NCI-H460 (cell line): ENCODE results near the gene GJD4. TPM values are rescaled to one million over a fixed set of nuclear protein-coding genes. Genes with fewer than 3 reads are reported as not detected.

Experiments used
- DNase-seq: peaks from one replicate; pipeline ENCODE4 v3.0.0-alpha.2; 2016; ENCODE audit warnings: low read depth; ENCODE audit errors: extremely low read depth
- polyA plus RNA-seq: library from polyadenylated mRNA; depleted of rRNA; stranded (reverse); fragments of >200 nt; gene quantifications from 2 replicates; pipeline ENCODE4 v1.2.3, GENCODE V29; 2014; cell fraction: nucleus; rRNA removed
- total RNA-seq: library from RNA; depleted of rRNA; stranded (reverse); fragments of >200 nt; shearing (Covaris generic); gene quantifications from 2 replicates; pipeline ENCODE4 v1.2.3, GENCODE V29; 2014; rRNA removed

The GJD4 gene
- not detected in 2 replicates for total RNA-seq
- polyA plus RNA-seq: not detected in 2 replicates

GRCh38 chr10:35605191-35605590, at the start of gene GJD4:
TSS of gene GJD4 (plus strand) at chr10:35605341. CDS start at chr10:35605568, 227 bp downstream.
- no peak for DNase-seq

GRCh38 chr10:35555962-35556930, 48.9 kb upstream of the GJD4 start:
- no peak for DNase-seq

- DNase-seq: no peak
These were observed 46.9 kb upstream of the GJD4 start for GRCh38 chr10:35558276-35558675.

- DNase-seq: no peak
These were observed 45.7 kb upstream of the GJD4 start for GRCh38 chr10:35559416-35559815.

- DNase-seq: no peak
These were observed 43.4 kb upstream of the GJD4 start for GRCh38 chr10:35561715-35562114.

DNA sequence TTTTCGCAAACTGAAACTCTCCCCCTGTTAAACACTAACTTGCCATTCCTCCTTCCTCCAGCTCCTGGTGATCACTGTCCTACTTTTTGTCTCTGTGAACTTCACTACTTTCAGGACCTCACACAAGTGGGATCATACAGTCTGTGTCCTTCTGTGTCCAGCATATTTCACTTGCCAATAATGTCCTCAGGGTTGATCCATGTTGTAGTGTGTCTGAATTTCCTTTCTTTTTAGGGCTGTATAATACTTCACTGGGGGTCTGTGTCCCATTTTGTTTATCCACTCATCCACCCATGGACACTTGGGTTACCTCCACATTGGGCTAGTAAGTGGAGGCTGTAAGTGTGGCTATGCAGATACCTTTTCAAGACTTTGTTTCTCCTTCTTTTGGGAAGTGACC, 42.7 kb upstream of the GJD4 start:
- no peak for DNase-seq

DNA sequence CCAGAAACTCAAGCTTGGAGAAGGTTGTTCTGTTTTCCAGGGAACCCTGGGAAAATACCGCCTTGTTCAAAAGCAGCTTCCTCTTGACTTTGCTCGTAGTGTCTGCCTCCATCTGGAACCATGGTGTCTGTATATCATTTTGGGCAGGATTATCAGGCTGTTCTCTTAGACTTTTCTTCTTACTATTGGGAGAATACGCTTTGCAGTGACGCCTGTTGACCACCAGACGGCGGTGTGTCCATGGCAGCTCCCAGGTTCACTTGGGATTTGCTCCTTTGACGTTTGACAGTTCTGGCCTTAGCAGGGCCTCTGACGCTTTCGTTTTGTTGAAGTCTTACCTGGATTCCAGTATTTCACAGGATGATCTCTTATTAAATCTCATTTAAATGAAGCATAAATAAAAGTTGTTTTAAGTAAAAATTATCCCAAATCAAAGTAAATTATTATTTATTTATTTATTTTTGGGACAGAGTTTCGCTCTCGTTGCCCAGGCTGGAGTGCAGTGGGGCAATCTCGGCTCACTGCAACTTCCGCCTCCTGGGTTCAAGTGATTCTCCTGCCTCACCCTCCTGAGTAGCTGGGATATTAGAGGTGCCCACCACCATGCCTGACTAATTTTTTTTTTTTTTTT, 41.8 kb upstream of the GJD4 start:
- peak; percentile 60 for DNase-seq

DNA sequence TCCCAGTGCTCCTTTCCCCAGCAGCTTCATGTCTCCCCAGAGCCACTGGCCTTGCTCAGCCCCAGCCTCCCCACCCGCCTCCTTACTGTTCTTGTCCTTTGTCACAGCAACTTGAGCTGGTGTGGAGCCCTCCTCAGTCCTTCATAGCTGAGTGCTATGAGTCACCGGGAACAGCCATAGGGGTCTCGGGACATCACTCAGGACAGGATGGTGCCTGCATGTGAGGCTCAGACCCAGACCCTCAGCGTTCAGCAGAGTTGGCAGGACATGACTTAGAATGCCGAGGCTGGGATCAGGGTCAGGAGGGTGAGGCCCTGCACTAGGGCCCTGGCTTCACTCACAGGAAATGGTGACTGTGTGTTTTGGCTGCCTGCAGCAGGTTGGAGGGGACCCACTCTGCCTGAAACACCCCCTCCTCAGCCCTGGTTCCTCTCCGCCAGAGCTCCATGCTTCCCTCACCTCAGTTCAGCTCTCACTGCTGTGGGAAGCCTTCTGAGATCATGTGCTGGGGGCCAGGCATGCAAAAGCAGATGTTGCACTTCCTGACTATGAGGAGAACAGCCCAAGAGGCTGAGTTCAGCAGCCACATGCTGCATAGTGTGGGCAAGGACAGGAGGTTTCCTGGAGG, 40.7 kb upstream of the GJD4 start:
- no peak for DNase-seq

DNA sequence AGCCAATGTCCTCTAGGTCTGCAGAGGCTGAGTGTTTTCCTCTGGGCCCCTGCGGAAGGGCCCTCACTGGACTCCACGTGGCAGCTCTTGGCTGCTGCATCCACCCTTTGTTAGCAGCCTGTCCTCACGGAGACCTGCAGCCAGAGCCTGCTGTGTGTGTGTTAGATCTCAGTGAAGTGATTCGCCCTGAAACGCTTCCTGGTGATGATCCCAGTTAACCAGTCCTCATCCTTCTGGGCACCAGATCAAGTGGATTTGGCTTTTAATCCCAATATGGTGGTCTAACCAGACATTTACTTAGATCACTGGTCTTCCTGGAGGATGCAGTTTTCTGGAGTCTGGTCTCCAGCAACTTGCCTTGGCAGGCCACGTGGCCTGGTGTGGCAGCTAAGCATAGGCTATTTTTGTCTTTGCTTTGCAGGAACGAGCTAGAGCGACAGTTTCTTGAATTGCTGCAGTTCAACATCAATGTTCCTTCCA, 39.5 kb upstream of the GJD4 start:
- DNase-seq: no peak

- DNase-seq: no peak
These were observed 37.2 kb upstream of the GJD4 start for GRCh38 chr10:35567951-35568350.

DNA sequence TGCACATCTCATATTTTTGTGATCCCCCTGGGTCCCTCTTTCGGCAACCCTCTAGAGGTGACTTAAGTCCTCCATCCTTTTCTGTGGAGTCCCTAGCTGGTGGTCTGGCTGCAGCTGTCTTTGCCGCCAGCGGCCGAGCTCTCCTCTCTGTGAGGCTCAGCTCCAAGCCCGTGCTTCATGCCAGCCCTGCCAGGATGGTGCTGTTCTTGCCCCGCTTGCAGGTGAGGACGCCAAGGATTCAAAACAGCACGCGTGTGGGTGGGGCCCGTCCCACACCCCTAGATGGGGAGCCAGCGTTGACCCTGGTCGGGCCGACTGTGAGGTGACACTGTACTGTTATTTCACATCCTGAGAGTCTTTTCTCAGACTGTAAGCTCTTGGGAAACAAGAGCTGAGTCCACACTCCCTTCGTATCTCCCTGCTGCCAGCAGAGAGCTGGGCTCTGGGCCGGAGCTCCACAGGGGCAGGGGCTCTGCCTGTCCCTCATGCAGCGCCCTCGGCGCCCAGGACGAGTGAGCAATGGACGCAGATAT, 36.6 kb upstream of the GJD4 start:
- no peak for DNase-seq

- DNase-seq: no peak
These were observed 35.9 kb upstream of the GJD4 start for GRCh38 chr10:35569111-35569707.

DNA sequence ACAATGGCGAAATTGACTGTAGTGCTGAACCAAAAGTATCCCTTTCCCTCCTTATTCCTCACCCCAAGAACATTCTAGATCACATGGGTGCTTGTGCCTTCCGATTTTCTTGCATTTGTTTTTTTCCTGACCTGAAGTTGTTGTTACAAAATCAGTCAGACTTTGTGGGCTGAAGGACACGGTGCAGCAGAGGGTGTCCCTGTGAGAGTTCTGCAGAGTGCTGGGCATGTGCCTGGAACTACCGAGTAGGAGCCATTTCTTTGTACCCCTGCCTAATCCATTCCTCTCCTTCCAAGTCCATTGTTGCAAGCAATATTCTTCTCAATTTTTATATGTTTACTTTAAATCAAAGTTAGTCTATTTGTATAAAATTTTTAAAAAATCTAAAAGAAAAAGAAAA, 35.3 kb upstream of the GJD4 start:
- no peak for DNase-seq

DNA sequence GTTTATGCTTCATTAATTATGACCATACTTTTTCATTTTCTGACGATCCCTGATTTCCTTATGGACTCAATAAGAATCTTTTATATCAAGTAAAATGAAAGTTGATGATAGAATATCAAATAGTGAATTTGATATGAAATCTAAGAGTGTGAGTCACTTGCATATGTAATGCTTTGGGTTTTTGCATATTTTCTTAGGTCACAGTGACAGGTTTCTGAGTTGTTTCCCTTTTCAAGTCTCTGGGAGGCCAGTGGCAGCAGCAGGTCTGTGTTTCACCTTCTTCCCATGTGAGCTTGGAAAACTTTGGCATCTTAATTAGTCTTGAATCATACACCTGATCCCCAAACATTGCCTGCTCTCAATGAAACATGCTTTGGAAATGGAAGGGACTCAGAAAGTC, 34.7 kb upstream of the GJD4 start:
- DNase-seq: no peak

DNA sequence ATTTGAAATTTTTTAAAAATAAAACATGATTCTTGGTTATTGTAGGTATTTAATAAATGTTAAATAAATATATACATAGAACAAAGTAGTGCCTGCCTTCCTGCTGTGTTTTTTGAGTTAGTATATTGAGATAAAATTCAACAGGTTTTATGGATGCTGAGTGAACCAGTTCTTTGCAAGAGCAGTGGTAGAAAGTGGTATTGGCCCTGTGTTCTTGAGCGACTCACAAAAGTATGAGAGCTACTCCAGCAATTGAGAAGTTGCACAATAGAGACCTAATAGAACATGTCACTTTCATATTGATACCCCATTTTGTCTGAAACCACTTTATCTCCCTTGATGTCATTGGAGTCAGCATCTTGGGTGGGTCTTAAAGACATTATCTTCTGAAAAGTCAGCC, 32.6 kb upstream of the GJD4 start:
- no peak for DNase-seq

DNA sequence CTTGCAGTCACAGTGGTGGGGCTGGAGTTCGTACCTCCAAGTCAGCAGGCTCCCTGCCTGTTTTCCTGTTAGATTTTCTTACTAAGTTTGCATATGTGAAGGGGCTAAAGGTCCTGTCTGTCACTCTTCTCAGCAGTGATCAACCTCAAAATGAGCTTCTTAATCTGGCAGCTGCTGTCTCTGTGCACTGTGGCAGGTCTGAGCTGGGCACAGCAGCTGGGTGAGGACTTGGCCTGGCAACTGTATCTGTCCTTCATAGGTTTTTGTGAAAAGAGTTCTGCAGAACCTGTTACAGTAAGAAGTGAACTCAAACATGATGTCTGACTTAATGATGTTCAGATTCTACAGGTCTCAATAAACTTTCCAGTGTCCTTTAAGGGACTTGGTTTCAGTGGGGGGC, 31.3 kb upstream of the GJD4 start:
- no peak for DNase-seq

DNA sequence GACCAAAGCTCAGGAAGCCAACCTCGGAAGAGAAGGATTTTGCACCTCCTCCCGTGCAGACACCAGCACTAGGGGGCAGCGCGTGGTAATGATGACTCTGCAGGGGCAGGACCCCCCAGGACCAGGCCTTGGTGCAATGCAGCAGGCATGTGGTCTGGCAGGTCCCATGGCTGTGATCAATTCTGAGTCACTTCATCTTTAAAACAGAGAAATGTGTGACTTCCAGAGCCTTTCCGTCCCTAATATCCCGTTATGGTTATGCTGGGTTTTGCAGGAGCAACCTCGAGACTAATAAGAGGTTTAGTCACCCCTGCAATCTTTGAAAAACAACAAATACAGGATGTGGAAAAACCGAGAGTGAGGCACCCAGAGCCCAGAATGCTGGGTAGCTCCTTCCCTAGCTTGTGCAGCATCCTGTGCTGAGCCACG, 30.2 kb upstream of the GJD4 start:
- no peak for DNase-seq

- no peak for DNase-seq
These were observed 29.5 kb upstream of the GJD4 start for GRCh38 chr10:35575640-35576039.

- DNase-seq: no peak
These were observed 28.4 kb upstream of the GJD4 start for GRCh38 chr10:35576730-35577129.

- DNase-seq: no peak
These were observed 27.1 kb upstream of the GJD4 start for GRCh38 chr10:35577926-35578617.
